Measurements from ENCODE around the gene KIAA0586. TPM values are rescaled to one million over a fixed set of nuclear protein-coding genes. Genes with fewer than 3 reads are reported as not detected.
"Not testable (repeated sequence)": the region's sequence is repeated elsewhere in the genome, so short reads cannot be mapped to it uniquely, and the experiment has no call there.

KIAA0586 gene
- total RNA-seq, 1 donor from 2014 or later: 18.3 TPM

- no peaks in the 10 kb centered on the region for H3K9me3 Mint-ChIP-seq (ENCODE audit: unreplicated experiment)
- H3K4me1 Mint-ChIP-seq (ENCODE audit: unreplicated experiment): peaks cover 16% of the 10 kb centered on the region
- DNase-seq (ENCODE audit: low spot score): no peak
- no peak overlapping the region for H3K4me3 Mint-ChIP-seq (ENCODE audit: unreplicated experiment)
- peak overlapping the region; percentile 28 for H3K27ac Mint-ChIP-seq (ENCODE audit: unreplicated experiment)
- H3K27me3 Mint-ChIP-seq (ENCODE audit: unreplicated experiment): no peaks in the 10 kb centered on the region
- no peak for TF ChIP-seq CTCF (IDR thresholded peaks at IDR 0.05; ENCODE audit: unreplicated experiment)
- no peaks in the 10 kb centered on the region for H3K36me3 Mint-ChIP-seq (ENCODE audit: low read depth, unreplicated experiment)
These were observed 144.4 kb downstream of the KIAA0586 start for GRCh38 chr14:58571769-58572472.

DNA sequence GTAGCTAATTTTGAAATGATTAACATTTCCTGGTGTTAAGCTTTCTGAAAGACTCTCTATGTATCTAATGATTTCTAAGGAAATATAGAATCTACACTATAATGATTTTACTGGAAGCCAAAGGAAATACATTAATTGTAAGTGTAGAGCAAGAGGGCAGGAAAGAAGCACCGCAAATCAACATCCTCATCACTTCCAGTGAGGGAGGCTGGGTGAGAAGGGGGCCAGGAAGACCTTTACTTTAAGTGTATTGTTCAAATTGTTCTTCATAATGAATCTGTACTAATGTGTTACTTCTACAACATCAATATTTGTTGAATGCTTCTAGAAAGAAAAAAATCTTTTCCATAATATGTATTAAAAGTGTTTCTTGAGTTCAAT is 144.9 kb downstream of the KIAA0586 start:
- Mint-ChIP-seq H3K27me3 (ENCODE audit: unreplicated experiment) (no peaks in the 10 kb centered on the region), H3K27ac (ENCODE audit: unreplicated experiment) (peak overlapping the region; percentile 28), H3K36me3 (ENCODE audit: low read depth, unreplicated experiment) (no peaks in the 10 kb centered on the region), H3K9me3 (ENCODE audit: unreplicated experiment) (no peaks in the 10 kb centered on the region), H3K4me1 (ENCODE audit: unreplicated experiment) (peaks cover 16% of the 10 kb centered on the region), H3K4me3 (ENCODE audit: unreplicated experiment) (no peak overlapping the region)
- TF ChIP-seq CTCF (IDR thresholded peaks at IDR 0.05; ENCODE audit: unreplicated experiment): no peak
- no peak for DNase-seq (ENCODE audit: low spot score)

GRCh38 chr14:58572863-58573262 is 145.3 kb downstream of the KIAA0586 start:
- Mint-ChIP-seq H3K27me3 (ENCODE audit: unreplicated experiment) (no peaks in the 10 kb centered on the region), H3K4me3 (ENCODE audit: unreplicated experiment) (no peak overlapping the region), H3K9me3 (ENCODE audit: unreplicated experiment) (no peaks in the 10 kb centered on the region), H3K36me3 (ENCODE audit: low read depth, unreplicated experiment) (no peaks in the 10 kb centered on the region), H3K27ac (ENCODE audit: unreplicated experiment) (no peak overlapping the region), H3K4me1 (ENCODE audit: unreplicated experiment) (peaks cover 16% of the 10 kb centered on the region)
- DNase-seq (ENCODE audit: low spot score): no peak
- no peak for TF ChIP-seq CTCF (IDR thresholded peaks at IDR 0.05; ENCODE audit: unreplicated experiment)

DNA sequence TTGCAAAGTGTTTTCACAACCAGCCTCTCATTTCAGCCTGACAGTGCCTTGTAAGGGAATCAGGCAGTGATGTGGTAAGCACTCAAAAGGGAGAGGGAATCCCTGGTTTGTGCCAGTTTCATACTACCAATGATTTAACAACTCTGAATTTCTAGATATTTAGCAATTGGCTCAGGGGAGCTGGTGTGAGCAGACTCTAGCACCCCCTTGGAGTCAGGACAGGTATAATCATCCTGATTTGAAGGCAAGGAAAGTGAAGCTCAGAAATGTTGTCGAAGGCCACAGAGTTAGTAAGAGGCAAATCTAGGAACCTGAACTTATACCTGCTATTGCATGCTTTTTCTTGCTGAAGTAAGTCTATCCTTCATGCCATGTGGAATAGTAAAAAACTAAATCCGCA is 147.1 kb downstream of the KIAA0586 start:
- Mint-ChIP-seq H3K27ac (ENCODE audit: unreplicated experiment) (no peak overlapping the region), H3K4me3 (ENCODE audit: unreplicated experiment) (no peak overlapping the region), H3K9me3 (ENCODE audit: unreplicated experiment) (no peaks in the 10 kb centered on the region), H3K36me3 (ENCODE audit: low read depth, unreplicated experiment) (no peaks in the 10 kb centered on the region), H3K4me1 (ENCODE audit: unreplicated experiment) (peaks cover 16% of the 10 kb centered on the region), H3K27me3 (ENCODE audit: unreplicated experiment) (no peaks in the 10 kb centered on the region)
- TF ChIP-seq CTCF (IDR thresholded peaks at IDR 0.05; ENCODE audit: unreplicated experiment): no peak
- DNase-seq (ENCODE audit: low spot score): no peak

- no peak for TF ChIP-seq CTCF (IDR thresholded peaks at IDR 0.05; ENCODE audit: unreplicated experiment)
- H3K27me3 Mint-ChIP-seq (ENCODE audit: unreplicated experiment): no peaks in the 10 kb centered on the region
- H3K36me3 Mint-ChIP-seq (ENCODE audit: low read depth, unreplicated experiment): no peaks in the 10 kb centered on the region
- peaks cover 16% of the 10 kb centered on the region for H3K4me1 Mint-ChIP-seq (ENCODE audit: unreplicated experiment)
- DNase-seq (ENCODE audit: low spot score): no peak
- H3K9me3 Mint-ChIP-seq (ENCODE audit: unreplicated experiment): no peaks in the 10 kb centered on the region
- H3K4me3 Mint-ChIP-seq (ENCODE audit: unreplicated experiment): no peak overlapping the region
- H3K27ac Mint-ChIP-seq (ENCODE audit: unreplicated experiment): no peak overlapping the region
These were observed 148.4 kb downstream of the KIAA0586 start for GRCh38 chr14:58575956-58576355.

- DNase-seq (ENCODE audit: low spot score); H3K27me3 Mint-ChIP-seq (ENCODE audit: unreplicated experiment); H3K4me3 Mint-ChIP-seq (ENCODE audit: unreplicated experiment); H3K4me1 Mint-ChIP-seq (ENCODE audit: unreplicated experiment); H3K36me3 Mint-ChIP-seq (ENCODE audit: low read depth, unreplicated experiment); H3K9me3 Mint-ChIP-seq (ENCODE audit: unreplicated experiment); H3K27ac Mint-ChIP-seq (ENCODE audit: unreplicated experiment): not testable (repeated sequence)
These were observed 152.5 kb downstream of the KIAA0586 start for GRCh38 chr14:58580035-58580434.

DNA sequence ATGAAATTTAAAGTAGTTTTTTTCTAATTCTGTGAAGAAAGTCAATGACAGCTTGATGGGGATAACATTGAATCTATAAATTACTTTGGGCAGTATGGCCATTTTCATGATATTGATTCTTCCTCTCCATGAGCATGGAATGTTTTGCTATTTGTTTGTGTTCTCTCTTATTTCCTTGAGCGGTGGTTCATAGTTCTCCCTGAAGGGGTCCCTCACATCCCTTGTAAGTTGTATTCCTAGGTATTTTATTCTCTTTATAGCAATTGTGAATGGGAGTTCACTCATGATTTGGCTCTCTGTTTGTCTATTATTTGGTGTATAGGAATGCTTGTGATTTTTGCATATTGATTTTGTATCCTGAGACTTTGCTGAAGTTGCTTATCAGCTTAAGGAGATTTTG is 153.9 kb downstream of the KIAA0586 start:
- not testable (repeated sequence) for H3K27me3 Mint-ChIP-seq (ENCODE audit: unreplicated experiment)

More for the DNA sequence above, 153.9 kb downstream of the KIAA0586 start:
- not testable (repeated sequence) for H3K36me3 Mint-ChIP-seq (ENCODE audit: low read depth, unreplicated experiment); H3K4me1 Mint-ChIP-seq (ENCODE audit: unreplicated experiment); H3K27ac Mint-ChIP-seq (ENCODE audit: unreplicated experiment); H3K9me3 Mint-ChIP-seq (ENCODE audit: unreplicated experiment); H3K4me3 Mint-ChIP-seq (ENCODE audit: unreplicated experiment); DNase-seq (ENCODE audit: low spot score)
